HG03064 (cell line): ENCODE results near the gene FARP2.
"Not testable (repeated sequence)": the region's sequence is repeated elsewhere in the genome, so short reads cannot be mapped to it uniquely, and the experiment has no call there.

Experiments
- ATAC-seq: cut with Tn5 transposase; IDR thresholded peaks from one replicate; pipeline ENCODE4 v1.9.1; 2021; ENCODE audit warnings: low read depth; ENCODE audit not compliant: unreplicated experiment

Gene FARP2

DNA sequence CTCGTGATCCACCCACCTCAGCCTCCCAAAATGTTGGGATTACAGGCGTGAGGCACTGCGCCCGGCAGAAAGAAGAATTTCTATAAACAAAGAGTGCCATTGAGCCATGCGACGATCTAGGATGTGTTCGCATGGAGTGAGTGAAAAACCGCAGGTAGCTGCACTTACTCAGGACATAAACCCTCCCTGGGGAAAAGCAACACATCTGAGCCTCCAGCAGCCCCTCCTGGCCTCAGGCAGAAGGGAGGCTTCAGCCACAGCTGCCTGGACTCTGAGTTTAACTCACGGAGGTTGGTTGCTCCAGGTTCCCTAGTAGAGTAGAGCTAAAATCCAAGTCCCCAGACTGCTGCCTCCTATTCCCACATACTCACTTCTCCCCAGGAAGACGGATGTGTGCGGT is 163.6 kb downstream of the FARP2 start:
- no peak for ATAC-seq

DNA sequence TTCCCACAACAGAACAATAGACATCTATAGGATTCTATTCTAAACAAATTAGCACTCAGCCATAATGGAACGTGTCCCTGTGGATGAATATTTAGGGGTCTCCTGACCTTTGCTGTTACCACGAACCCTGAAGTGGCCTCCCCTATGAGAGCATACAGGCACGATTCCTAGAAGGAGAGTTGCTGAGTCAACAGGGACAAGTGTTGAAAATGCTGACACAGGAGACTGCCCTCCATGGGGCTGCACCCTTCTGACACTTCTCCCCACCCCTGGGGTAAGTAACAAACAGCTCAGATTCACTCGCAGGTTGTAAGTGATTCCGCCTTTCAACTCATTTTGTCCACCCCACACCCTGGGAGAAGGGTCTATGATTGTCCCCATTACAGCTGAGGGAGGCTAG is 166.4 kb downstream of the FARP2 start:
- no peak for ATAC-seq

DNA sequence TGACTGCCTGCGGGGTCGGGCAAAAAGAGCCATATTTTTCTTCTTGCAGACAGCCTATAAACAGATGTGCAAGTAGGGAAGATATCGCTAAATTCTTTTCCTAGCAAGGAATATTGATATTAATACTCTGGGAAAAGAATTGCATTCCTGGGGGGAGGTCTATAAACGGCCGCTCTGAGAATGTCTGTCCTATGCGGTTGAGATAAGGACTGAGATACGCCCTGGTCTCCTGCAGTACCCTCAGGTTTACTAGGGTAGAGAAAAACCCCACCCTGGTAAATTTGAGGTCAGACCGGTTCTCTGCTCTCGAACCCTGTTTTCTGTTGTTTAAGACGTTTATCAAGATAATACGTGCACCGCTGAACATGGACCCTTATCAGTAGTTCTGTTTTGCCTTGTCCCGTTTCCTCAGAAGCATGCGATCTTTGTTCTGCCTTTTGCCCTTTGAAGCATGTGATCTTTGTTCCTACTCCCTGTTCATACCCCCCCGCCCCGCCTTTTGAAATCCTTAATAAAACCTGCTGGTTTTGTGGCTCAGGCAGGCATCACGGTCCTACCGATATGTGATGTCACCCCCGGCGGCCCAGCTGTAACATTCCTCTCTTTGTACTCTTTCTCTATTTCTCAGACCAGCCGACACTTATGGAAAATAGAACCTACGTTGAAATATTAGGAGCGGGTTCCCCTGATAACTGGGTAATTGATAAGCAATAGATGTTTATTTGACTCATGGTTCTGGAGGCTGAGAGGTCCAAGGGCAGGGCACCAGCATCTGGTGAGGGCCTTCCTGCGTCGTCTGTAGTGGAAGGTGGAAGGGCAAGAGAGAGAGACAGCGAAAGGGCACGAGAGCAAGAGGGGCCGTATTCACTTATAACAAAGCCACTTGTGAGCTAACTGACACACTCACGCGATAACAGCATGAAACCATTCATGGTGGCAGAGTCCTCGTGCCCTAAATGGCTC is 170.0 kb downstream of the FARP2 start:
- ATAC-seq = not testable (repeated sequence)

DNA sequence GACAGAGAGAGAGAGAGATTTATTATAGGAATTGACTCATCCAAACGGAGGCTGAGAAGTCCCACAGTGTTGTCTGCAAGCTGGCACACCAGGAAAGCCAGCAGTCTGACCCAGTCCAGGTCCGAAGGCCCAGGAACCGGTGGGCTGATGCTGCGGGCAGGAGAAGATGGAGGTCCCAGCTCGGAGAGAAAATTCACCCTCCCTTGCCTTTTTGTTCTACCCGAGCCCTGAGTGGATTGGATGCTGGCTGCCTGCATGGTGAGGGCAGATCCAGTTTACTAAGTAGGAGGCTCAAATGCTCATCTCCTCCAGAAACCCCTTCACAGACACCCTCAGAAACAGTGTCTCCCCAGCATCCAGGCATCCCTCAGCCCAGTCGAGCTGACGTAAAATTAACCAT is 174.5 kb downstream of the FARP2 start:
- no peak for ATAC-seq

DNA sequence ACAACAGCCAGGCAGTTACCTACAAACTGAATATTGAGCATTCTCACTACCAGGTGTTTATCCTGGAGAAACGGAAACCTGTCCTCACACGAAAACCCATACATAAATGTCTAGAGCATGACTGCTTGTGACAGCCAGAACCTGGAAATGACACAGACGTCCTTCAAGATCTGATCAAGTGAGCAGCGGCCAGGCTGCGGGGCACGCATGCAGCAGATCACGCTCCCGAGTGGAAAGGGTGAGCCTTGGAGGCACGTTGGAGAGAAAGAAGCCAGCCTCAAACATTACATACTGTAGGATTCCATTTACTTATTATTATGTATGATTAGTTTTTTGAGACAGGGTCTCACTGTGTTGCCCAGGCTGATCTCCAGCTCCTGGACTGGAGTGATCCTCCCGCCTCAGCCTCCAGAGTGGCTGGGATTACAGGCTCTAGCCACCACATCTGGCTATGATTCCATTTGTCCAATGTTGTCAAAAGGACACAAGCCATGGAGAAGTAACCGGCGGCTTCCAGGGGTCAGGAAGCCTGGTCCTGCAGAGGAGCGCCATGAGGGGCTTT is 175.2 kb downstream of the FARP2 start:
- ATAC-seq = no peak

DNA sequence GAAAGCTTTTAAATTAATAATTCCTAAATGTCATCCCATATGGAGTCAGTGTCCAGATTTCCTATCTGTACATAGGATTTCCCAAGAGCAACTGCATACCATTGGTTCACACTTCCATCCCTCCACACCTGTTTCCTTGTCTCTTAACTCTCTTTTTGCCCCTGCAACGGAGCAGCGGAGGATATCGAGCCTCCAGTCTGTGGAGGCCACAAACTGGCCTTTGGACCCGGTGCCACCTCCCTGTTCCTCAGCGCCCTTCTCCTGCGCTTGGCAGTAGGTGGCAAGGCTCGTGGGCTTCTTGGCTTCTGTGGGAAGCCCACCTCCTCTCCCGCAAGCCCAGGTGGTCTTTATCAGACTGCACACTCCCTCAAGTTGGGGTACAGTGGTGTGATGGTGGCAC is 176.1 kb downstream of the FARP2 start:
- no peak for ATAC-seq

DNA sequence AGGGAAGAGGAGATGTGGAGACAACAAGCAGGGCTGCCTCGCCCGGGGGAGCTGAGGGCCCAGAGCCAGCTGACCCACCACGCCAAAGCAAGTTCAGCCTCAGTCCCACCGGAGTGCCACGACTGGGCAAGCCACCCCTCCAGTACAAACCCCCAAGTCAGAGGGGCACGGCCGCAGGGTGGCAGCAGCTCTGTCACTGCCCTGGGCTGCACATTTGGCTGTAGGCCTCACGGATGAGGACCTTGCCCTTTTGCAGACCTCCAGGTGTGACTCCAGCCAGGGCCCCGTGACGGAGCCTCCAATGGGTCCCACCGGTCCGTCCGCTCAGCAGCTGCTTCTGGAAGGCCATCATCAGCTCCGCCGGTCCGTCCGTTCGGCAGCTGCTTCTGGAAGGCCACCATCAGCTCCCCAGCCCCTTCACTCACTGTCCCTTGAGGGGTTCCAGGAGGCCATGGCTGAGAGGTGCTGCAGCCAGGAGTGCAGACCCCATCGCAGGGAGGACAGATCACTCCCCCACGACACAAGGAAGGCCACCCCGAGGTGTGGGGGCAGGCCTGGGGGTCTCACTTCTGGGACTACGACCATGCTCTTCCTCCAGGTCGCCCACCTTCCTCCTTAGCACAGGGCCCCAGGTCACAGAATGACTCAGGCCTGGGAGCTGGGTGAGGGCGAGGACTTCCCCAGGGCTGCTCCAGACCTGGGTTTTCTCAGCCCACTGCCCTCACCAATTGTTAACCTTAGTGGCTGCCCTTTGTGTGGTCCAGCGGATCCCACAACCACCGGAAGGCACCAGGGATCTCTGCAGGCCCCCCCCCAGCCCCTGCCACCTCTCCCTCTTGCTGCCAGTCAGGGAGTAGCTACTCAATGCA is 176.9 kb downstream of the FARP2 start:
- no peak for ATAC-seq

DNA sequence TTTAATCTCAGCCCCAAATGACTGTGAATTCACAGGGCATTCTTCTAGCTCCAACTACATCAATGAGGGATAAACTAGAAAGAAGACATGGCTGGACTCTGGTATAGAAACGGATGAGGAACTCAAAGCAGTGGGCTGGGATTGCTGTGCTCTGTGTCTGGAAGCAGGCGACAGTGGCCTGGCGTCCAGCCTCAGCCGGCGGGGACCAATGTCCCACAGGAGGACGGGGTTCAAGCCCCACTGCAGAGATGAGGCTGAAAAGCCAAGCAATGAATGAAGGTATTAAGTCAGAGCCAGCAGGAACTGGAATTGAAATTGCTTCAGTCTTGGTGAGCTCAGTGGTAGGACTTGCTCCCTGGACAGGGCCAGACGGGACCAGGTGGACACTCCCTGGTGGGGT is 178.2 kb downstream of the FARP2 start:
- no peak for ATAC-seq

DNA sequence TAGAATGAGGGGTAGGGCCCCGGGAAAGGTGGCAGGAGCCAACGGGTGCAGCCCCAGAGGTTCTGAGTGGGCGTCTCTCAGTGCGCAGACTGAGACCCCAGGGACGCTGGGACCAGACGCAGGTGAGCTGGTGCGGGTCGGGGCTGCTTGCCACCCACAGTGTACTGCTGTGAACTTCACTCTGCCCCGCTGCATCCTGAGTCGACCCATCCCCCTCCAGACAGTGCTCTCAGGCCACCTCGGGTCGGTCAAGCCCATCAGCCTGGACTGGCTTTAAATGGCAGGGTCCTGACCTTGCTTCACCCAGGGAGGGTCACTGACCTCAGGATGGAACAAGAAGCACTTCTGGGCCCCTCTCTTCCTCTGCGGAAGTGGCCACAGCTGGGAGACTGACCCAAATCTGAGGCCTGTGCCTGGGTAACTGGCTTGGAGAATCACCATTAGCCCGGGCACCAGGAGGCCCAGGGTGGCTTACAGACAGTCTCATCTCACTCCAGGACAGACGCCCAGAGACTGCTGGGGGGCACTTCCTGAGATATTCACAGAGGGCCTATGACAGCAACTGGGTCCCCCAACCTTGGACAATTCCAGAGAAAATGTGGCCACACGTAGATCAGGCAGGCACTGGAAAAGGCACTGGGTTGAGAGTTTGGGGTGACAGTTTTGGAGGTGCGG is 178.8 kb downstream of the FARP2 start:
- no peak for ATAC-seq

DNA sequence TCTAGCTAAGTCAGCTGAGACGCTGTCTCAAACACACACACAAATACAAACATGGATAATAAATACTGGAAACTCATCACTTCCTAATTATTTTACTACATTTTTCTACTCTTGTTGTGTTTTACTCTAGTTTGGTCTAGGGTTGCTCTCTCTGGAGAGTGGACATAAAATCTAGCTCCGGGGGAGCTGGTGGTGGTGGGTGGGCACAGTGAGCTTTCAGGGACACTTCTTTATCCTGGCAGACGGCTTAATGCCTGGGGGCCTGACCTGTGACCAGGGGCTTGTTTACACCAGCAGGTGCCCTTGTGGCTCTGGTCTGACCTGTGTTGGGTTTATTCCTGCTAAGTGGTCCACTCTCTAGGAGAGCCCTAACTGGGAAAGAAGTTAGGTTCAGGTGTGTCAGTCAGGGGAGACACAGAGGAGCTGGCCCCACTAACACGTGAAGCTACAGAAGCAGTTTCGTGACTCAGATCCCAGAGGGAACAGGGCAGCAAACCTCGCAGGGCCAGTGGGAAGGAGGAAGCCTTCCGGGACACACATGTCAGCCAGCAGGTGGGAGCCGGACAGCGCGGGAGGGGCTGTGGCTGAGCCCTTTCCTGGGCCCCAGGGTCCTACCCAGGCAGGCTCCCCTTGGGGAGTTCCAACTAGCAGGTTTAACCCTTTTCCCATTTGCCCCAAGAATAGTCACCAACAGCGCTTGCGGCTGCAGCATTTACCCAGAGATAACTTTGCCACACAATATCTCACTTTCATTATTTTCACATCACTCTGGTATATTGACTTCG is 180.0 kb downstream of the FARP2 start:
- no peak for ATAC-seq

DNA sequence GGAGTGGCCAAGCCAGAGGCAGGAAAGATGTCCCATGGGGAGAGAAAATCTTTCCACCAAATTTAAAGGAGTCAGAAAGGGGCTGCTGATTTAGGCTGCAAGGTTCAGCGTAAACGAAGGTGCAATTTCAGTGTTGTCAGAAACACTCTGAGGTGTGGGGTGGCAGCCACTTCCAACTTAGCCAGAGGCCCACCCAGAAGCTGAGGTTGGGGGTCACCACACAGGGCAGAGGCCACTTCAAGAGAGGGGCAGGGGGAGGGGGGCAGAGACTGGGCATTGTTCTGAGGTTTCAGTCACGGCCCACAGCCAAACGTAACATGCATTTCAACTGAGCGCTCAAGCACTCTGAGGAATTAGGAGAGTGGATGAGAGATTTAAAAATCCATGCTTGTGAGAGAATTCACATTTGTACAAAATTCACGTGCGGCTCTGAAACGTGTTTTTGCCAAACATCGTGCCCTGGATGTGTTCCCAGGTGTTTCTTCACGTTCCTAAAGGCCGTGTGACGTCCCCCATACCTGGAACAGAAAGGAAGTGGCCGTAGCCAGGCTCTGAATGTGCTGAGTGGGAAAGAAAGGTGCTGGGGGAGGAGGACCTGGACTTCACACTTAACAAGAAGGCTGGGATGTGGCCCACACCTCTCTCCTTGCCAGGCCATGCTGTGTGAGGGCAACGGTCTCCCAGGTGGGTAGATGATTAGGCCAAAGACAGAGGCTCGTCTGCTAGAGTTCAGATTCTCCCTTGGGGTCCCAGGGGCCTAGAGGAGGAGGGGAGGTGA is 182.9 kb downstream of the FARP2 start:
- ATAC-seq = no peak

DNA sequence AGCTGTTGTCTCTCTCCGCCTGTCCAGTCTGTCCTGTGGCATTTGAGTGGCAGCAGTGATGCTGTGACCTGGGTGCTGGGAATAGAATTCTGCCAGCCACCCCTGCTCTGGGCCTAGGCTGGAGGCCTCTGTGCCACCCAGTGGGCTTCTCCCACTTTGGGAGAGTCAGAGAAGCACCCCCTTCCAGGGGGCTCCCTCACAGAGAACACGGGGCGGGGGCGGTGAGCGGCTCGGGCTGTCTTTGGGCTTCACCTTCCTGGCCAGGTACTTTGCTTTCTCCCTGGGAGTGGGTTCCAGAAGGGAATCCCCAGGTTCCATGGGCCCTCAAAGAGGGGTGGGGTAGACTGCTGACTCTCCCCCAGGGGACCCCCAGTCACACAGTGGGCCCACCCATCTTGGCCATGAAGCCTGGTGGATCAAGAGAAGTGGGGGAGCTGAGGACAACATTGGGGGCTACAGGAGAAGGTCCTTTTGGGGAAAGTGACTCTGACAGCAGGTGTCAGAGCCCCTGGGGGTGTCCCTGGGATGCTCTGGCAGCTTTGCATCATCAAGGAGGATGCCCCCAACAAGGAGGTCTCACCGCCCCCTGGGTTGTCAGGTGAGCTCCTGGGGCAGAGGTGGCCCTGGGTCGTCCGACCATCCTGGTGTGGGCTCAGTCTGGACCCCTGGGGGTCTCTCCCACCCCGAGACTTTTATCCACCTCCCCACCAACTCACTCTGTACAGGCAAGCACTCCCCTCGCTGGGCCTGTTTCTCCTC is 183.7 kb downstream of the FARP2 start:
- no peak for ATAC-seq

DNA sequence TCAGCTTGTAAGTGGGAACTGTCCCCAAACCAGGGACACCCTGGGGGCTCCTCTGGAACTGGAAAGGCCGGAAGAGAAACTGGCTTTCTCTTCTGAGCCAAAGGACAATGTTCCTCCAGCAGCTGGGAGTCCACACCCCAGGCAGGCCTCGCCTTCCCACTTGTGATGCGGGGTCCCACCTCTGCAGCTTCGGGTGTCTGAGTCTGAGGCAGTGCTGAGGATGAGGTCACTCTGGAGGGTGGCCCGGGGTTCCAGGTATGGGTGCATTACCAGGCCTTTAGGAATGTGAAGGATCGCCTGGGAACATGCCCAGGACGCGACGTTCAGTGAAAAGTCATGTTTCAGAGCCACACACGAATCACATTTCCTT is 184.3 kb downstream of the FARP2 start:
- no peak for ATAC-seq

DNA sequence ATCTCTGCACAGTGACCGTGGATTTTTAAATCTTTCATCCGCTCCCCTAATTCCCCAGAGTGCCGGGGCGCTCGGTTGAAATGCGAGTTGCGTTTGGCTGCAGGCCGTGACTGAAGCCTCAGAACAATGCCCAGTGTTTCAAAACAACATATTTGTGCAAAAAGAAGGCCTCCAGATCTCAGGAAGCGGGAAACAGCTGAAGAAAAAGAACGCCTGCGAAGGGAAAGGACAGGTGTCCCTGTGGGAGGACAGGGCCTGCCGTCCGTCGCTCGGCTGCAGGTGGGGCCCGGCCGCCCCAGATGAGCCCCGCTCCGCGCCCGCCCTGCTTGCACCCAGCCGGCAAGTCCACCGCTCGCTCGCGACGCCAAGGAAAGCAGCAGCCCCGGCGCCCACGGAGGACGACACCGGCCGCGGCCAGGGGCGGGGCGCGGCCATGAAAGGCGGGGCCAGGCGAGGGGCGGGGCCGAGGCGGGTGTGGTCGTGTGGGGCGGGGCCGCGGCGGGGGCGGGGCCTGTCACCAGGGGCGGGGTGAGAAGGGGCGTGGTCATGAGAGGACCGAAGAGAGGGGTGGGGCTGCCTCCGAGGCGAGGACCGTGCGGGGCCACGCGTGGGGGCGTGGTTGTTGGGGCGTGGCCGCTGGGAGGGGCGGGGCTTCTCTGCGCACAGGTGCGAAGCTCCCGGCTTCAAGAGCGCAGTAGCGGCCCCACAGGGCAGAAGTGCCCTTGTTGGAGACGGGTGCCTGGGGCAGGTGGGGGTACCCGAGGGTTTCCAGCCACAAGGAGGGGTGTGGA is 184.9 kb downstream of the FARP2 start:
- ATAC-seq = no peak

DNA sequence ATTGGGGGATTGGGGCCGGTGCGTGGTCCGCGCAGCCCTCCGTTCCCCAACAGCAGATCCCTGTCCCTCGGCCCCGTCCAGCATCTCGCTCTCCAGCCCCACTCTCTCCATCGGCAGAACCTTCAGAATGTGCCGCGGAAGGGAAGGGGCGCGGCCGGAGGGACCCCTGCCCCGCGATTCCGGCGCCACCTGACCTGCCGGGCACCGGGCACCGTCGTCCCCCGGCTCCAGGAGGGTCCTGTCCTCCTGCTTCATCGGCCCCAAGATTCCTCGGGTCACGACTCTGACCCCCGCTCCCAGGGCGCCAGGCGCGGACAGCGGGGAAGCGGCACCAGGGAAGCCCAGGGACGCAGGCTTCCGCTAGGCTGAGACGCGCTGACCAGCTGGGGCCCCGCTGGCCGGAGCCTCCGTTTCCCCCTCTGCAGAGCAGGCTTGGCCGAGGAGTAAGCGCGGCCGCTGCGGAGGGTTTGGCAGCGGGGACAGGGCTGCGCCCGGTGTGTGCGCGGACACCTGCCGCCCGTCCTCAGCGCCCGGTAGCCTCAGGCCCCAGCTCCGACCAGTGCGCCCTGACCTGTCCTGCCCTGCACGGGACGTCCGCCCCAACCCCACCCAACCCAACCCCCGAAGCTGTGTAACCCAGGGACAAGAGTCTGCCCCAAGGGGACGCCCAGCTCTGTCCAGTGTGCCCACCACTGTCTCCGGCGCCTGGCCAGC is 185.6 kb downstream of the FARP2 start:
- no peak for ATAC-seq

DNA sequence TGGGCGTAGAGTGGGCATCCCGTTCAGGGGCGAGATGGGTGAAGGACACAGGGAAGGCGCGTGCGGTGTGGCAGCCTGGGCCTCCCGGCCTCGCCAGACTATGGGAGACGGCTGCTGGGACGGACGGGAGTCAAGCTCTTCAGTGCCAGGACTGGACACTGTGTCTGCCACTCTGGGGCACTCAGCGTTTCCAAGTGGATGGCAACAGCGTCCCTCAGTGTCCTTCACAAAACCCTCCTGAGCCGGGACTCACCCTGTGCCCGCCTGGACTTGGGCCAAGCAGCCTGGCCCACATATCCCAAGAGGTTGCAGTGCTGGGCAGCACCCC is 186.2 kb downstream of the FARP2 start:
- ATAC-seq = no peak
